Activated CD4-positive, alpha-beta memory T cell treated with anti-CD3 and anti-CD28 coated beads, Interleukin-2, amount 10 ng/mL, durations not matched to agents 7 days and 5 days (primary cell): Measurements from ENCODE around the gene ITPR1. TPM values are rescaled to one million over a fixed set of nuclear protein-coding genes. Genes with fewer than 3 reads are reported as not detected.
"Not testable (repeated sequence)": the region's sequence is repeated elsewhere in the genome, so short reads cannot be mapped to it uniquely, and the experiment has no call there.

Experiments
- CTCF ChIA-PET: fragments of 350-600 bp; sonication (Branson Sonifier 250); formaldehyde crosslinking; loops from one replicate; lab custom pipeline; 2021; ENCODE audit warnings: antibody characterized with exemption, inconsistent platforms; lab: Charles Lee
- POLR2A ChIA-PET: fragments of 350-600 bp; sonication (Branson Sonifier 250); formaldehyde crosslinking; loops from one replicate; lab custom pipeline; 2021; ENCODE audit warnings: antibody characterized with exemption; lab: Charles Lee
- DNase-seq: peaks from one replicate; pipeline ENCODE4 v3.0.0-alpha.2; 2020
- H3K27ac Mint-ChIP-seq: one replicate; pipeline ENCODE4 v1.8.0; 2021; ENCODE audit warnings: mild to moderate bottlenecking, mixed read lengths
- H3K27me3 Mint-ChIP-seq: one replicate; pipeline ENCODE4 v1.8.0; 2021; ENCODE audit warnings: mixed read lengths
- H3K36me3 Mint-ChIP-seq: one replicate; pipeline ENCODE4 v1.8.0; 2021; ENCODE audit warnings: low read depth, mixed read lengths
- H3K4me1 Mint-ChIP-seq: one replicate; pipeline ENCODE4 v1.8.0; 2021; ENCODE audit warnings: mixed read lengths
- H3K4me3 Mint-ChIP-seq: one replicate; pipeline ENCODE4 v1.8.0; 2021; ENCODE audit warnings: mild to moderate bottlenecking, mixed read lengths
- H3K9me3 Mint-ChIP-seq: one replicate; pipeline ENCODE4 v1.8.0; 2021; ENCODE audit warnings: mixed read lengths
- total RNA-seq, 2 experiments: library from RNA; stranded (reverse); gene quantifications; one replicate each; pipeline ENCODE4 v1.2.3, GENCODE V29; 2021

ITPR1 gene
- total RNA-seq, 2 experiments from 2014 or later = 59.6 to 64.3 TPM

DNA sequence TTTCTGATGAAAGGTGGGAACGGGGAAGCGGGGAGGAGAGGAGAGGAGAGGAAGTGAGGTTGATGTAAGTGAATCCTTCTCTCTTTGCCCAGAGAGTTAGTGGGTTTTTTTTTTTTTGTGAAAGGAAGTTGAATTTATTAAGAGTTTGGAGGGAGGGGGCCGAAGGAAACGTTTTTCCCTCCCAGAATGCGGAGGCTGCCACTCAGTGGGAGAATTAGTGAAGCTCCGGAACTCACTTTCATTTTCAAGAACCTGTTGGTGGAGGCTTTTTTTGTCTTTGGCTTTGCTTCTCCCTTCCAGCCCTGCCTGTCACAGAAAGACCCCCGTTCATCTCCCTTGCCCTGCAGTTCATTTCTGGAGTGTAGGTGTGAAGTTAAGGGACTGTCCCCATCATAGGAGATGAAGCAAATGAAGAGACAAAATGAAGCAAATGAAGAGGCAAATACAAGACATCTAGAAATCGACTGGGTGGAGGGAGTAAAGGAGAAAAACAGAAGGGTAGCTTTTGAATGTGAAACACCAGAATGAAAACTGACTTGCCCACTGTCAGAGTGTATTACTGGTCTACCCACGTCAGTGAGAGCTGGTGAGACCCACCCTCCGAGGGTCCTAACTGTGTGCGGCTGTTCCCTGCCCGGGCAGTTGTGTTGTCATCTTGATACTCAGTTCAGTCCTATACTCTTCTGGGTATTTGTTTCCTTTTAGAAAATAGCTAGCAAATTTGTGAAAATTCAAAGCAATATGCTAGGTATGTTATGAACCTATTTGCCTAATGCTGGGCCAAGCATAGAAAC lies 91.5 kb downstream of the ITPR1 start:
- Mint-ChIP-seq H3K9me3 (no peaks in the 10 kb centered on the region), H3K4me1 (peaks cover 39% of the 10 kb centered on the region)

DNA sequence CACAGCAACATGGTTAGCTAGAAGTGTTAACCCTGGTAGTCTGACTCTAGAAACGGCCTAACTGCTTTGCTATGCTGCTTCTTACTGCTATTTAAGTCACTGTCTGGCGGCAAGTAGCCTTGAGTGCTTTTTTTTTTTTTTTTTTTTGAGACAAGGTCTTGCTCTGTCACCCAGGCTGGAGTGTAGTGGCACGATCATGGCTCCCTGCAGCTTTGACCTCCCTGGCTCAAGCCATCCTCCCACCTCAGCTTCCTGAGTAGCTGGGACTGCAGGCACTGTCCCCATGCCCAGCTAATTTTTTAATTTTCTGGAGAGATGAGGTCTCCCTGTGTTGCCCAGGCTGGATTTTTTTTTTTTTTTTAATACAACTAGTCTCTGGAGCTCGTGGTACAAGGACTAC lies 93.2 kb downstream of the ITPR1 start:
- ChIA-PET POLR2A (no interaction called here), CTCF (interaction anchor here (0.9 to 1.1 kb wide), 2 partner anchors 17 to 236 kb away, joined by 3 read pairs; no protein-coding TSS in a partner anchor)
- Mint-ChIP-seq H3K27me3 (no peaks in the 10 kb centered on the region), H3K4me3 (no peak overlapping the region), H3K4me1 (peaks cover 43% of the 10 kb centered on the region), H3K9me3 (no peaks in the 10 kb centered on the region), H3K36me3 (peaks cover 9% of the 10 kb centered on the region), H3K27ac (no peak overlapping the region)
- DNase-seq = no peak

More for the DNA sequence above, 91.5 kb downstream of the ITPR1 start:
- Mint-ChIP-seq H3K27me3 (no peaks in the 10 kb centered on the region), H3K36me3 (peaks cover 2% of the 10 kb centered on the region), H3K4me3 (peak overlapping the region; percentile 74), H3K27ac (peak overlapping the region; percentile 31)
- ChIA-PET POLR2A (interaction anchor here (0.6 to 1.1 kb wide), 2 partner anchors 13 to 49 kb away, joined by 3 read pairs; no protein-coding TSS in a partner anchor), CTCF (interaction anchor here (0.8 to 2.0 kb wide), 13 partner anchors 9 to 784 kb away, joined by 3 to 20 read pairs (median 3); partner anchors contain the start of gene ITPR1)
- DNase-seq = peak; percentile 24

DNA sequence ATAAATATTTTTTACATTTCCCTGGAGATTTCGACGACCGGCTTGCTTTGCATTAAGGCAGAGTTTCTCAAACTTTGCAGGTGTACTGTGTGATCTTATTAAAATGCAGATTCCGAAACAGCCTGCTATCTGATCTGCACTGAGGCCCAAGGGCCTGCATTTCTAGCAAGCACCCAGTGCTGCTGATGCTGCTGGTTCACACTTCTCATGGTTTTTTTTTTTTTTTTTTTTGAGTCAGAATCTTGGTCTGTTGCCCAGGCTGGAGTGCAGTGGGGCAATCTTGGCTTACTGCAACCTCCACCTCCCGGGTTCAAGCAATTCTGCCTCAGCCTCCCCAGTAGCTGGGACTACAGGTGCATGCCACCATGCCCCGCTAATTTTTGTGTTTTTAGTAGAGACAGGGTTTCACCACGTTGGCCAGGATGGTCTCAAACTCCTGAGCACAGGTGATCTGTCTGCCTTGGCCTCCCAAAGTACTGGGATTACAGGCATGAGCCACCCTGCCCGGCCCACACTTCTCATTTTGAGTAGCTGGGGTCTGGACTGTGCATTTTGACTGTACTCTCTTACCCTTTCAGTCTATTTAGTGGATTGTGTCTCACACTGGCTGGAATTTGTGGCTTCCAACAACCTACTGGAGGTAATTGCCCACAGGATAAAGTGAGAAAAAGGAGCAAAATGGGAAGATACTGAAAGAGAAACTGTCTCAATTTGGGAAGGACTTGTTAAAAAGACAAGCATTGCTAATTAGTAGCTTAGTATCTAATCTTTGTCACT lies 94.1 kb downstream of the ITPR1 start:
- peaks cover 14% of the 10 kb centered on the region for H3K36me3 Mint-ChIP-seq
- no peak overlapping the region for H3K27ac Mint-ChIP-seq
- H3K4me3 Mint-ChIP-seq = no peak overlapping the region
- H3K27me3 Mint-ChIP-seq = no peaks in the 10 kb centered on the region
- ChIA-PET POLR2A (no interaction called here), CTCF (interaction anchor here (1.0 kb wide), 1 partner anchor 68 kb away, joined by 4 read pairs; no protein-coding TSS in a partner anchor)
- H3K4me1 Mint-ChIP-seq = peaks cover 43% of the 10 kb centered on the region
- DNase-seq = no peak
- no peaks in the 10 kb centered on the region for H3K9me3 Mint-ChIP-seq

DNA sequence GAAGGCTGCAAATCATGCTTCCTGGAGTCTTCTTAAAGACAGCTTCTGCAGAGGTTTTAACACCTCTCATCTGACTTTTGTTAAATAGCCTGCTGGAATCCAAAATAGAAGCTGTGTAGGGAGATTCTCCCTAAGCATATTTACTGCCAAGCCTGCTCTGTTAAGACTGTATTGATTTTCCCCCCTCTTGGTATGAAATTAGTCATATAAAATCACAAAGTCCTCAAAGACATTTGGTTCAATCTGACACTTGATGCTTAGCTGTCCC lies 94.6 kb downstream of the ITPR1 start:
- CTCF ChIA-PET = interaction anchor here (1.0 kb wide), 1 partner anchor 68 kb away, joined by 4 read pairs; no protein-coding TSS in a partner anchor
- Mint-ChIP-seq H3K4me1 (peaks cover 43% of the 10 kb centered on the region), H3K27me3 (no peaks in the 10 kb centered on the region), H3K36me3 (peaks cover 14% of the 10 kb centered on the region), H3K9me3 (no peaks in the 10 kb centered on the region), H3K27ac (no peak overlapping the region), H3K4me3 (no peak overlapping the region)
- POLR2A ChIA-PET = no interaction called here
- DNase-seq = no peak

DNA sequence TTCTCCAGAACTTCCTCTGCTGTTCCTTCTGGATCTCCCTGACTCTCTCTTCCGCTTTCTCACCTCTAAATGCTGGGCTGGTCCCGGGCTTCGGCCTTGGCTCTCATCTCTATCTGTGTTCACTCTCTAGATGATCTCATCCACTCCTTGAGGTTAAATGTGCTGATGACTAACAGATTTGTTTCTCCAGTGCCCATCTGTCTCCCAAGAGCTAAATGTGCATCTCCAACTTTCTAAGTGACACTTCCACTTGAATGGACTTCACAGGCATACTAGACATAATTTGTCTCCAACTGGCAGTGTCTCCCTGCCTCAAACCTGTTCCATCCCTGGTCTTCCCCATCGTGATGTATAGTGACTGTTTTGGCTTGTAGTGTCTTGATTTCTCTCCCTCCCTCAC lies 95.3 kb downstream of the ITPR1 start:
- H3K4me3 Mint-ChIP-seq = no peak overlapping the region
- DNase-seq = no peak
- POLR2A ChIA-PET = no interaction called here
- CTCF ChIA-PET = no interaction called here
- H3K4me1 Mint-ChIP-seq = peaks cover 42% of the 10 kb centered on the region
- H3K9me3 Mint-ChIP-seq = no peaks in the 10 kb centered on the region
- no peaks in the 10 kb centered on the region for H3K27me3 Mint-ChIP-seq
- no peak overlapping the region for H3K27ac Mint-ChIP-seq
- H3K36me3 Mint-ChIP-seq = peaks cover 14% of the 10 kb centered on the region

DNA sequence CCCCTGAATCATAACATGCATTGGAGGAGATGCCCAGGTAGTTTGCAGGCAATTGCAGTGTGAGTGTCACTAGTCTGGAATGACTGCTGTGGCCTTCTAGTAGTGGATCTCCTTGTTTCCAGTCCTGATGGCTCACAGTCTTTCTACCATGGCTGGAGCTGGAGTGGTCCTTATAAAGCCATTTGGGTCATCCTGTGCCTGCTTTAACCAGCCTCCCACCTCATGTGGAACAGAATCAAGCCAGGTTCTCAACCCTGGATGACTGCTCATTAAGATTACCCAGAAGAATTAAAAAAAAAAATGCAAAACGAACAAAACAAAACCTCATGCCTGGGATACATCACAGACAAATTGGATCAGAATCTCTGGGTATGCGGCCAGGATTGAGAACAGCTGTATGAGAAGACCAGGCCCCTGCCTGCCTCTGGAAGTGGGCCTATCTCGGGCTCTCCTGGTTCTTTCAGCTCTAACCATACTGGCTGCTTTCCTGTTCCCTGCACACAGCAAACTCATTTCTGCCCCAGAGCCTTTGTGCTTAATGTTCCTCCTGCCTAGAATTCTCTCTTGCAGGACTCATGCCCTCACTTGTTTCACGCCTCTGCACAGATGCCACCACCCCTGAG lies 96.4 kb downstream of the ITPR1 start:
- ChIA-PET POLR2A (no interaction called here), CTCF (no interaction called here)
- no peak for DNase-seq
- no peaks in the 10 kb centered on the region for H3K9me3 Mint-ChIP-seq
- peaks cover 14% of the 10 kb centered on the region for H3K36me3 Mint-ChIP-seq
- H3K4me1 Mint-ChIP-seq = peaks cover 34% of the 10 kb centered on the region
- H3K27me3 Mint-ChIP-seq = no peaks in the 10 kb centered on the region
- no peak overlapping the region for H3K27ac Mint-ChIP-seq
- no peak overlapping the region for H3K4me3 Mint-ChIP-seq

DNA sequence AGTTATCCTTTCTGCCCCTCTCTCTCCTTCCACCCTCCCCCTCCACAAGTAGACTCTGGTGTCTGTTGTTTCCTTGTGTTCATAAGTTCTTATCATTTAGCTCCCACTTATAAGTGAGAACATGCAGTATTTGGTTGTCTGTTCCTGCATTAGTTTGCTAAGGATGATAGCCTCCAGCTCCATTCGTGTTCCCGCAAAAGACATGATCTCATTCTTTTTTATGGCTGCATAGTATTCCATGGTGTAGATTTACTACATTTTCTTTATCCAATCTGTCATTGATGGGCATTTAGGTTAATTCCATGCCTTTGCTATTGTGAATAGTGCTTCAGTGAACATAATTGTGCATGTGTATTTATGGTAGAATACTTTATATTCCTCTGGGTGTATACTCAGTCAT lies 97.7 kb downstream of the ITPR1 start:
- CTCF ChIA-PET = interaction anchor here (1.0 to 1.5 kb wide), 2 partner anchors 8 to 97 kb away, joined by 3 read pairs; partner anchors contain the start of gene ITPR1
- H3K36me3 Mint-ChIP-seq = peaks cover 12% of the 10 kb centered on the region

DNA sequence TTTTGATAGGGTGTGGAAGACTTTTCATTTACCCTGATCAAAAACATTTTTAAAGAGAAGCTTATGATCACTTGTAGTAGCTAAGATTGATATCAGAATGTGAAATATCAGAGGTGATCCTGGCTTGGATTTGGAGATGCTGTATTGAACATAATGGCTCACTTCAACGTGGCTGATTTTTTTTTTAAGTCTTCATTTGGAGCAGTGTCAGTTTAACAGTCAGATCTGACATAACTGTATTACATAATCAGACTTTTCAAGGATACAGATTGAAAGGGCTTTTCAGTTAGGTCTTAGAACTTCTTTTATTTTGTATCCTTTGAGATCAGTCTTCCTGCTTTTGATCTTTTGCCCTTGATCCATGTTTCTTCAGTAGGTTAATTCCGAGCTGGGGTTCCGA lies 98.5 kb downstream of the ITPR1 start:
- Mint-ChIP-seq H3K4me1 (peaks cover 22% of the 10 kb centered on the region), H3K27ac (no peak overlapping the region), H3K36me3 (peaks cover 12% of the 10 kb centered on the region), H3K9me3 (no peaks in the 10 kb centered on the region), H3K27me3 (no peaks in the 10 kb centered on the region), H3K4me3 (no peak overlapping the region)
- POLR2A ChIA-PET = no interaction called here
- no peak for DNase-seq
- CTCF ChIA-PET = interaction anchor here (1.0 to 1.5 kb wide), 3 partner anchors 8 to 241 kb away, joined by 3 to 4 read pairs (median 3); partner anchors contain the start of gene ITPR1

More for the DNA sequence above, 97.7 kb downstream of the ITPR1 start:
- H3K4me3 Mint-ChIP-seq, H3K27me3 Mint-ChIP-seq, POLR2A ChIA-PET, H3K27ac Mint-ChIP-seq, DNase-seq, H3K9me3 Mint-ChIP-seq: not testable (repeated sequence)
- H3K4me1 Mint-ChIP-seq = peaks cover 27% of the 10 kb centered on the region

DNA sequence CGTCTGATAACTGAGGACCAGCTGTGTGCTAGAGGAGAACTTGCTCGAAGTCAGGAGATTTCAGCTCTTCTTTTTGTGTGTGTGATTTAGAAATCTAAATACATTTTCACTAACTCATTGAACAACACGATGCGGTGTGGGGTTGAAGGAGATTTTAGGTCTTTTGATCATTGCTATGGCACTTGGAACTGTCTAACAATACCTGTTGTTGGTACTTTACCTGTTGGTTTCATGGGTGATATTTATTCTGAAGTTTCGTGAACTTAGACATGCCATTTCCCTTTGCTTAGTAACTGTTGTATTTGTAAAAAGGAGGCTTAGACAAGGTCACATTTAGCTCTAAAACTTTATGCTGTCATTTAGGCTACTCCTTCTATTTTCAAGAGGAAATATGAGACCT lies 99.9 kb downstream of the ITPR1 start:
- Mint-ChIP-seq H3K27me3 (no peaks in the 10 kb centered on the region), H3K9me3 (no peaks in the 10 kb centered on the region), H3K27ac (no peak overlapping the region), H3K4me1 (peaks cover 13% of the 10 kb centered on the region), H3K36me3 (peaks cover 12% of the 10 kb centered on the region), H3K4me3 (no peak overlapping the region)
- CTCF ChIA-PET = interaction anchor here (0.9 kb wide), 1 partner anchor 40 kb away, joined by 3 read pairs; no protein-coding TSS in a partner anchor
- DNase-seq = no peak
- POLR2A ChIA-PET = no interaction called here

DNA sequence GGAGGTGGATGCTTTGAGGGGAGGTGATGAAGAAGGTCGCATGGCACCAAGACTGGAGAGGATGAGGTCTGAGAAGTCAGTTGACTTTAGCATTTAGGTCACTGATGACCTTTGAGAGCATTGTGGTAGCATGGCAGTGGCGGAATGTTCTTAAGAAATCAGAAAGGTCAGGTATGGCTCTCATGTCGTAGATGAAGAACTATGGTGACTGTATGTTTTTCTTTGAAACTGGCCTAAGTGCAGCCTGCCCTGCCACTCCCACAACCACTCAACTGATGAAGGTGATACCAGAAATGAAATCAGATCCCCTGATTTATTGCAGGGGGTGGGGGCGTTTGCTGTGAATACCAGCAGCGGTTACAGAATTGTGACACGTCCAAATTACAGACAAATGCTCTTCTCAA lies 102.6 kb downstream of the ITPR1 start:
- Mint-ChIP-seq H3K27ac (no peak overlapping the region), H3K9me3 (no peaks in the 10 kb centered on the region), H3K4me1 (no peaks in the 10 kb centered on the region), H3K4me3 (no peak overlapping the region), H3K36me3 (peaks cover 11% of the 10 kb centered on the region), H3K27me3 (no peaks in the 10 kb centered on the region)
- ChIA-PET CTCF (interaction anchor here (1.8 kb wide), 1 partner anchor 38 kb away, joined by 6 read pairs; no protein-coding TSS in a partner anchor), POLR2A (no interaction called here)
- DNase-seq = no peak

DNA sequence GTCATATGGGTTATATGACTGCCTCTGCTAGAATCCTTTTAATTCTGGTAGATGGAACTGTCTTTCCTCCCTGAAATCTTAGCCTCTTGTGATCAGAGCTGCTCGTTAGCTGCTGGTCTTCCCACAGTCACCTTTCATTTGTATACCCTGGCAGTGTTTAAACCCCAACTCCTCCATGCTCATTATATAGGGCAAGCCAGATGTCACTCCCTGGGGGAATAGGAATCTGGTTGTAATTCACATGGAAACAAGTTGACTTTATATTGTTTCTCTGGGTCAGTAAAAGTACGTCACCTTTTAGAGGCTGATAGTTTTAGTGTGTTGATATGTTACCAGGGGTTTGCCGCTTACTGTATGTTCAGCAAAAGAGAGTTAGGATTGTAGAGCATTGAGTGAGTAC lies 103.5 kb downstream of the ITPR1 start:
- H3K9me3 Mint-ChIP-seq = peaks cover 3% of the 10 kb centered on the region
- CTCF ChIA-PET = interaction anchor here (1.8 kb wide), 1 partner anchor 37 kb away, joined by 6 read pairs; no protein-coding TSS in a partner anchor
- no peak for DNase-seq
- no peak overlapping the region for H3K27ac Mint-ChIP-seq
- POLR2A ChIA-PET = no interaction called here
- H3K4me3 Mint-ChIP-seq = no peak overlapping the region
- H3K36me3 Mint-ChIP-seq = peaks cover 6% of the 10 kb centered on the region
- H3K4me1 Mint-ChIP-seq = no peaks in the 10 kb centered on the region
- no peaks in the 10 kb centered on the region for H3K27me3 Mint-ChIP-seq

DNA sequence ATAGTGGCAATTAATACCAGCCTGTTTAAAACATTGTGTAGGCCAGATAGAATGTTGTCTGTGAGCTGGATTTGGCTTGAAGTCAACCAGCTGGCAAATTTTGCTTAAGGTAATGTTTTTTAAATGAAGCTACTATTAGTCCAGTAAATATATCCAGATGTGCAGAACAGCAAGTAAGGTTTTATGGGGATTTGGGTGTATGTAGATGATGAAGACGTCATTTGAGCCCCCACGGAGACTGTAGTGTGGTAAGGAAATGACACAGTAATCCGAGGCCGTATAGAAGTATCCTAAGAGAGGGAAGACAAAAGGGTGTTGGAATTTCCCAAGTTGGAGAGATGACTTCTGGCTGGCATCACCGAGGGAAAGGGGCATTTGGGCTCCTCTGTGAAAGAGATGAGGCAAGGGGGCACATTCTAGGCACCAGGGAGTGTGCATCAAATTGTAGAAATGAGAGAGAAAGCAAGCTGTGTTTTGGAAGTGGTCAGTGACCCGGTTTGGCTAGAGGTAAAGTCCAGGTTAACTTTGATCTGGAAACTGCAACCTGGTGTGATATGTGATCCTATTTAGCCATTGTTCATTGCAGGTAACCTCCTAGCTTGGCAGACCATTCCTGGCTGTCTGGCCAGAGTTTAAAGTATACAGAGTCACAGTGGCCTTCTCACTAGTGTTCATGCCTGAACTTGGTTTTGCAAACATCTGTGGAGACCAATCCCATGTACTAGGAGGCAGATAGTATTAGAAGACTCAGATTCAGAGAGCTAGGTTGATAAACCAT lies 104.2 kb downstream of the ITPR1 start:
- H3K9me3 Mint-ChIP-seq = peaks cover 5% of the 10 kb centered on the region
- H3K27me3 Mint-ChIP-seq = no peaks in the 10 kb centered on the region
- H3K4me3 Mint-ChIP-seq = no peak overlapping the region
- DNase-seq = no peak
- POLR2A ChIA-PET = no interaction called here
- no peak overlapping the region for H3K27ac Mint-ChIP-seq
- CTCF ChIA-PET = interaction anchor here (0.9 kb wide), 1 partner anchor 247 kb away, joined by 3 read pairs; no protein-coding TSS in a partner anchor
- no peaks in the 10 kb centered on the region for H3K4me1 Mint-ChIP-seq
- peaks cover 6% of the 10 kb centered on the region for H3K36me3 Mint-ChIP-seq
